Thyroid gland (tissue), 4 donors: ENCODE data around the gene MIEN1. TPM values are rescaled to one million over a fixed set of nuclear protein-coding genes. Genes with fewer than 3 reads are reported as not detected.
"Not testable (repeated sequence)": the region's sequence is repeated elsewhere in the genome, so short reads cannot be mapped to it uniquely, and the experiment has no call there.

ENCODE experiments used
- DNase-seq, 2 donors: peaks; one replicate each; pipeline ENCODE4 v3.0.0-alpha.2; 2019
- H3K27ac ChIP-seq, 3 donors: fragments of 200-600 bp; sonication (generic); 1 replicate in 2 of 3; 2 replicates in 1 of 3; pipeline ENCODE4 v1.5.1; 2016 to 2019; ENCODE audit warnings: mild to moderate bottlenecking in 1 of 3, moderate library complexity in 1 of 3
- H3K27me3 ChIP-seq: fragments of 200-600 bp; sonication (generic); one replicate; pipeline ENCODE4 v1.5.1; 2019
- H3K36me3 ChIP-seq, 2 donors: fragments of 200-600 bp; sonication (generic); one replicate each; pipeline ENCODE4 v1.5.1; 2016 to 2019
- H3K4me1 ChIP-seq, 2 donors: fragments of 200-600 bp; sonication (generic); one replicate each; pipeline ENCODE4 v1.5.1; 2017 to 2019
- H3K4me3 ChIP-seq, 3 donors: fragments of 200-600 bp; sonication (generic); replicated peaks in 1 of 3; 1 replicate in 2 of 3; 2 replicates in 1 of 3; pipeline ENCODE4 v1.5.1; 2016; ENCODE audit warnings: mild to moderate bottlenecking in 1 of 3
- H3K9me3 ChIP-seq: fragments of 200-600 bp; sonication (generic); one replicate; pipeline ENCODE4 v1.5.1; 2017
- CTCF ChIP-seq, 6 experiments: fragments of 200-600 bp in 3 of 6; fragments of 450-650 bp in 3 of 6; sonication (generic) in 3 of 6; IDR thresholded peaks; one replicate each; pipeline ENCODE4 v1.5.1; 2016 to 2019; ENCODE audit warnings: antibody characterized with exemption in 6 of 6, mild to moderate bottlenecking in 2 of 6, inconsistent platforms in 1 of 6, moderate library complexity in 1 of 6
- POLR2A ChIP-seq, 2 donors: fragments of 450-650 bp; IDR thresholded peaks; one replicate each; pipeline ENCODE4 v1.6.1; 2017; ENCODE audit warnings: antibody characterized with exemption in 2 of 2, mild to moderate bottlenecking in 2 of 2, moderate library complexity in 1 of 2
- WGBS, 2 donors: methylation state at CpG; one replicate each; pipeline ENCODE4 v1.1.5; 2017; 5-methylcytosine and 5-hydroxymethylcytosine counted together
- intact Hi-C: fragments of 100-400 bp; cut with DNase I; formaldehyde crosslinking; loops from one replicate; pipeline ENCODE4 v1.15.1; 2023
- total RNA-seq, 4 donors: library from RNA; depleted of rRNA; stranded (reverse); fragments of >200 nt; gene quantifications; one replicate each; pipeline ENCODE4 v1.2.3, GENCODE V29; 2016

The MIEN1 gene
- total RNA-seq, 4 donors from 2014 or later = 39.8 to 134 (median 70.3) TPM

DNA sequence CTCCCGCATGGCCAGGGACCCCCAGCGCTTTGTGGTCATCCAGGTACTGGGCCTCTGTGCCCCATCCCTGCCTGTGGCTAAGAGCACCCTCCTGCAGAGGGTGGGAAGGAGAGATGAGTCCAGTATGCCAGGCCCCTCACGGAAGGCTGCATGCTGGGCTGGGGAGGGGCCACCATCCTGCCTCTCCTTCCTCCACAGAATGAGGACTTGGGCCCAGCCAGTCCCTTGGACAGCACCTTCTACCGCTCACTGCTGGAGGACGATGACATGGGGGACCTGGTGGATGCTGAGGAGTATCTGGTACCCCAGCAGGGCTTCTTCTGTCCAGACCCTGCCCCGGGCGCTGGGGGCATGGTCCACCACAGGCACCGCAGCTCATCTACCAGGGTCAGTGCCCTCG, 3.7 kb downstream of the MIEN1 start:
- TF ChIP-seq POLR2A (IDR thresholded peaks at IDR 0.05) (no peak), CTCF (IDR thresholded peaks at IDR 0.05) (no peak)
- no peaks in the 10 kb centered on the region for H3K9me3 ChIP-seq
- H3K27ac ChIP-seq = no peak overlapping the region
- H3K36me3 ChIP-seq = peaks cover 26 to 44% of the 10 kb centered on the region in 2 donors
- intact Hi-C loops = no loop called here
- H3K4me1 ChIP-seq = peaks cover 7 to 10% of the 10 kb centered on the region in 2 donors
- no peaks in the 10 kb centered on the region for H3K27me3 ChIP-seq
- no peak for DNase-seq
- 90 to 98% methylated on average over 6 to 9 of the region's 9 CpGs for WGBS, 2 donors
- H3K4me3 ChIP-seq = no peak overlapping the region

- peaks cover 26 to 44% of the 10 kb centered on the region in 2 donors for H3K36me3 ChIP-seq
- H3K4me3 ChIP-seq, H3K27ac ChIP-seq, DNase-seq, H3K4me1 ChIP-seq, H3K27me3 ChIP-seq, H3K9me3 ChIP-seq, intact Hi-C loops: not testable (repeated sequence)
- WGBS, 2 donors = 96 to 98% methylated on average over 1 of the region's 1 CpG
Observed at GRCh38 chr17:39725923-39726322, 4.4 kb downstream of the MIEN1 start.

- DNase-seq = no peak
- 95 to 97% methylated on average over 12 to 13 of the region's 13 CpGs for WGBS, 2 donors
- Histone ChIP-seq H3K9me3 (no peaks in the 10 kb centered on the region), H3K27me3 (no peaks in the 10 kb centered on the region), H3K4me1 (peaks cover 5 to 8% of the 10 kb centered on the region in 2 donors), H3K36me3 (peaks cover 29 to 44% of the 10 kb centered on the region in 2 donors), H3K4me3 (no peak overlapping the region), H3K27ac (no peak overlapping the region)
- intact Hi-C loops = no loop called here
- no peak for TF ChIP-seq CTCF (IDR thresholded peaks at IDR 0.05)
- TF ChIP-seq POLR2A (IDR thresholded peaks at IDR 0.05) = no peak
Observed at GRCh38 chr17:39724731-39725130, 5.6 kb downstream of the MIEN1 start.

- Histone ChIP-seq H3K4me1 (no peaks in the 10 kb centered on the region), H3K36me3 (peaks cover 32 to 41% of the 10 kb centered on the region in 2 donors), H3K9me3 (no peaks in the 10 kb centered on the region), H3K27ac (no peak overlapping the region), H3K27me3 (no peaks in the 10 kb centered on the region), H3K4me3 (no peak overlapping the region)
- DNase-seq = no peak
- intact Hi-C loops = no loop called here
- WGBS, 2 donors = 86 to 90% methylated on average over 26 to 34 of the region's 34 CpGs
- no peak for TF ChIP-seq POLR2A (IDR thresholded peaks at IDR 0.05)
- no peak for TF ChIP-seq CTCF (IDR thresholded peaks at IDR 0.05)
Observed at GRCh38 chr17:39722965-39723848, 7.1 kb downstream of the MIEN1 start.

GRCh38 chr17:39722104-39722503, 8.2 kb downstream of the MIEN1 start:
- no peaks in the 10 kb centered on the region for H3K27me3 ChIP-seq
- H3K4me1 ChIP-seq = no peaks in the 10 kb centered on the region
- H3K4me3 ChIP-seq = no peak overlapping the region
- H3K27ac ChIP-seq = no peak overlapping the region
- DNase-seq = no peak
- TF ChIP-seq POLR2A (IDR thresholded peaks at IDR 0.05) (no peak), CTCF (IDR thresholded peaks at IDR 0.05) (no peak)
- H3K36me3 ChIP-seq = peaks cover 30 to 32% of the 10 kb centered on the region in 2 donors
- H3K9me3 ChIP-seq = no peaks in the 10 kb centered on the region
- intact Hi-C loops = no loop called here
- WGBS, 2 donors = 95 to 99% methylated on average over 6 of the region's 6 CpGs
